ENCODE data around the gene PCDH9.

PCDH9 gene

GRCh38 chr13:66348745-66349690, 881.1 kb downstream of the PCDH9 start:
- Histone ChIP-seq H3K4me3 (ENCODE audit: low read length) (no peak overlapping the region), H3K9ac (ENCODE audit: low read length) (no peak overlapping the region), H3K9me3 (ENCODE audit: control insufficient read depth, low read length) (no peaks in the 10 kb centered on the region), H3K36me3 (ENCODE audit: control insufficient read depth, insufficient read depth, low read length) (no peaks in the 10 kb centered on the region), H3K4me1 (ENCODE audit: control insufficient read depth, insufficient read depth, low read length) (no peaks in the 10 kb centered on the region), H3K27me3 (ENCODE audit: control insufficient read depth, insufficient read depth, low read length) (no peaks in the 10 kb centered on the region)

GRCh38 chr13:66347486-66348117, 882.5 kb downstream of the PCDH9 start:
- Histone ChIP-seq H3K4me3 (ENCODE audit: low read length) (no peak overlapping the region), H3K9ac (ENCODE audit: low read length) (no peak overlapping the region)

GRCh38 chr13:66345971-66346370, 884.2 kb downstream of the PCDH9 start:
- H3K9me3 ChIP-seq (ENCODE audit: control insufficient read depth, low read length) = no peaks in the 10 kb centered on the region
- H3K27me3 ChIP-seq (ENCODE audit: control insufficient read depth, insufficient read depth, low read length) = no peaks in the 10 kb centered on the region
- H3K4me3 ChIP-seq (ENCODE audit: low read length) = no peak overlapping the region
- no peaks in the 10 kb centered on the region for H3K4me1 ChIP-seq (ENCODE audit: control insufficient read depth, insufficient read depth, low read length)
- no peak overlapping the region for H3K9ac ChIP-seq (ENCODE audit: low read length)
- H3K36me3 ChIP-seq (ENCODE audit: control insufficient read depth, insufficient read depth, low read length) = no peaks in the 10 kb centered on the region

More at GRCh38 chr13:66347486-66348117, 882.5 kb downstream of the PCDH9 start:
- Histone ChIP-seq H3K4me1 (ENCODE audit: control insufficient read depth, insufficient read depth, low read length) (no peaks in the 10 kb centered on the region), H3K9me3 (ENCODE audit: control insufficient read depth, low read length) (no peaks in the 10 kb centered on the region), H3K27me3 (ENCODE audit: control insufficient read depth, insufficient read depth, low read length) (no peaks in the 10 kb centered on the region), H3K36me3 (ENCODE audit: control insufficient read depth, insufficient read depth, low read length) (no peaks in the 10 kb centered on the region)

- Histone ChIP-seq H3K4me1 (ENCODE audit: control insufficient read depth, insufficient read depth, low read length) (no peaks in the 10 kb centered on the region), H3K4me3 (ENCODE audit: low read length) (no peak overlapping the region), H3K36me3 (ENCODE audit: control insufficient read depth, insufficient read depth, low read length) (no peaks in the 10 kb centered on the region), H3K27me3 (ENCODE audit: control insufficient read depth, insufficient read depth, low read length) (no peaks in the 10 kb centered on the region), H3K9ac (ENCODE audit: low read length) (no peak overlapping the region), H3K9me3 (ENCODE audit: control insufficient read depth, low read length) (no peaks in the 10 kb centered on the region)
Observed at GRCh38 chr13:66345518-66345810, 884.7 kb downstream of the PCDH9 start.

GRCh38 chr13:66344805-66345517, 885.2 kb downstream of the PCDH9 start:
- Histone ChIP-seq H3K36me3 (ENCODE audit: control insufficient read depth, insufficient read depth, low read length) (no peaks in the 10 kb centered on the region), H3K4me1 (ENCODE audit: control insufficient read depth, insufficient read depth, low read length) (no peaks in the 10 kb centered on the region), H3K9me3 (ENCODE audit: control insufficient read depth, low read length) (no peaks in the 10 kb centered on the region), H3K4me3 (ENCODE audit: low read length) (no peak overlapping the region), H3K9ac (ENCODE audit: low read length) (no peak overlapping the region), H3K27me3 (ENCODE audit: control insufficient read depth, insufficient read depth, low read length) (no peaks in the 10 kb centered on the region)

GRCh38 chr13:66343224-66343828, 886.8 kb downstream of the PCDH9 start:
- Histone ChIP-seq H3K9me3 (ENCODE audit: control insufficient read depth, low read length) (no peaks in the 10 kb centered on the region), H3K9ac (ENCODE audit: low read length) (no peak overlapping the region), H3K27me3 (ENCODE audit: control insufficient read depth, insufficient read depth, low read length) (no peaks in the 10 kb centered on the region), H3K4me1 (ENCODE audit: control insufficient read depth, insufficient read depth, low read length) (no peaks in the 10 kb centered on the region), H3K4me3 (ENCODE audit: low read length) (no peak overlapping the region), H3K36me3 (ENCODE audit: control insufficient read depth, insufficient read depth, low read length) (no peaks in the 10 kb centered on the region)

GRCh38 chr13:66341635-66342377, 888.3 kb downstream of the PCDH9 start:
- Histone ChIP-seq H3K4me1 (ENCODE audit: control insufficient read depth, insufficient read depth, low read length) (no peaks in the 10 kb centered on the region), H3K27me3 (ENCODE audit: control insufficient read depth, insufficient read depth, low read length) (no peaks in the 10 kb centered on the region), H3K36me3 (ENCODE audit: control insufficient read depth, insufficient read depth, low read length) (no peaks in the 10 kb centered on the region), H3K9me3 (ENCODE audit: control insufficient read depth, low read length) (no peaks in the 10 kb centered on the region), H3K9ac (ENCODE audit: low read length) (no peak overlapping the region), H3K4me3 (ENCODE audit: low read length) (no peak overlapping the region)

- Histone ChIP-seq H3K9ac (ENCODE audit: low read length) (no peak overlapping the region), H3K27me3 (ENCODE audit: control insufficient read depth, insufficient read depth, low read length) (no peaks in the 10 kb centered on the region), H3K4me3 (ENCODE audit: low read length) (no peak overlapping the region), H3K4me1 (ENCODE audit: control insufficient read depth, insufficient read depth, low read length) (no peaks in the 10 kb centered on the region), H3K36me3 (ENCODE audit: control insufficient read depth, insufficient read depth, low read length) (no peaks in the 10 kb centered on the region), H3K9me3 (ENCODE audit: control insufficient read depth, low read length) (no peaks in the 10 kb centered on the region)
Observed at GRCh38 chr13:66339214-66339613, 890.9 kb downstream of the PCDH9 start.

- no peak overlapping the region for H3K9ac ChIP-seq (ENCODE audit: low read length)
- no peaks in the 10 kb centered on the region for H3K27me3 ChIP-seq (ENCODE audit: control insufficient read depth, insufficient read depth, low read length)
- H3K9me3 ChIP-seq (ENCODE audit: control insufficient read depth, low read length) = no peaks in the 10 kb centered on the region
- no peak overlapping the region for H3K4me3 ChIP-seq (ENCODE audit: low read length)
- H3K4me1 ChIP-seq (ENCODE audit: control insufficient read depth, insufficient read depth, low read length) = no peaks in the 10 kb centered on the region
- no peaks in the 10 kb centered on the region for H3K36me3 ChIP-seq (ENCODE audit: control insufficient read depth, insufficient read depth, low read length)
Observed at GRCh38 chr13:66338542-66338941, 891.6 kb downstream of the PCDH9 start.

GRCh38 chr13:66335626-66336025, 894.5 kb downstream of the PCDH9 start:
- no peak overlapping the region for H3K4me3 ChIP-seq (ENCODE audit: low read length)
- no peaks in the 10 kb centered on the region for H3K36me3 ChIP-seq (ENCODE audit: control insufficient read depth, insufficient read depth, low read length)
- no peaks in the 10 kb centered on the region for H3K4me1 ChIP-seq (ENCODE audit: control insufficient read depth, insufficient read depth, low read length)
- no peak overlapping the region for H3K9ac ChIP-seq (ENCODE audit: low read length)
- H3K9me3 ChIP-seq (ENCODE audit: control insufficient read depth, low read length) = no peaks in the 10 kb centered on the region
- no peaks in the 10 kb centered on the region for H3K27me3 ChIP-seq (ENCODE audit: control insufficient read depth, insufficient read depth, low read length)

GRCh38 chr13:66329988-66330451, 900.1 kb downstream of the PCDH9 start:
- Histone ChIP-seq H3K9ac (ENCODE audit: low read length) (no peak overlapping the region), H3K4me3 (ENCODE audit: low read length) (no peak overlapping the region), H3K36me3 (ENCODE audit: control insufficient read depth, insufficient read depth, low read length) (no peaks in the 10 kb centered on the region), H3K9me3 (ENCODE audit: control insufficient read depth, low read length) (no peaks in the 10 kb centered on the region), H3K4me1 (ENCODE audit: control insufficient read depth, insufficient read depth, low read length) (no peaks in the 10 kb centered on the region), H3K27me3 (ENCODE audit: control insufficient read depth, insufficient read depth, low read length) (no peaks in the 10 kb centered on the region)

Data from mucosa of stomach (tissue), 1 donor.